Measurements from ENCODE around the gene CAMK1D.

Gene CAMK1D

GRCh38 chr10:12350925-12351324 is 1.6 kb downstream of the CAMK1D start:
- TF ChIP-seq PPARA (CRISPR knock-in tag; IDR thresholded peaks at IDR 0.05; ENCODE audit: borderline replicate concordance): no peak
- TF ChIP-seq ZFP30 (CRISPR knock-in tag; IDR thresholded peaks at IDR 0.05): no peak
- no peak for TF ChIP-seq SNAI2 (CRISPR knock-in tag; IDR thresholded peaks at IDR 0.05)
- no peak for TF ChIP-seq CSRNP3 (CRISPR knock-in tag; IDR thresholded peaks at IDR 0.05)
- no peak for TF ChIP-seq POU6F1 (CRISPR knock-in tag; IDR thresholded peaks at IDR 0.05; ENCODE audit: borderline replicate concordance, low read depth)
- no peak for TF ChIP-seq TCF4 (CRISPR knock-in tag; IDR thresholded peaks at IDR 0.05; ENCODE audit: borderline replicate concordance)
- TF ChIP-seq ZNF565 (CRISPR knock-in tag; conservative IDR thresholded peaks at IDR 0.05; ENCODE audit: low read depth): no peak
- no peak for TF ChIP-seq CSDC2 (CRISPR knock-in tag; IDR thresholded peaks at IDR 0.05)
- no peak for TF ChIP-seq ZFP3 (CRISPR knock-in tag; IDR thresholded peaks at IDR 0.05)
- no peak for TF ChIP-seq ZNF70 (CRISPR knock-in tag; IDR thresholded peaks at IDR 0.05)
- no peak for TF ChIP-seq ESRRG (CRISPR knock-in tag; IDR thresholded peaks at IDR 0.05)
- TF ChIP-seq TOX (CRISPR knock-in tag; IDR thresholded peaks at IDR 0.05; ENCODE audit: borderline replicate concordance): no peak
- TF ChIP-seq ARNTL (CRISPR knock-in tag; IDR thresholded peaks at IDR 0.05; ENCODE audit: borderline replicate concordance, low read depth): no peak
- TF ChIP-seq ZC3H10 (CRISPR knock-in tag; IDR thresholded peaks at IDR 0.05): no peak
- TF ChIP-seq GLIS3 (CRISPR knock-in tag; IDR thresholded peaks at IDR 0.05): no peak
- TF ChIP-seq ISL1 (CRISPR knock-in tag; IDR thresholded peaks at IDR 0.05): no peak
- no peak for TF ChIP-seq PATZ1 (CRISPR knock-in tag; IDR thresholded peaks at IDR 0.05; ENCODE audit: borderline replicate concordance)
- no peak for TF ChIP-seq CREB5 (CRISPR knock-in tag; IDR thresholded peaks at IDR 0.05; ENCODE audit: low read depth)

GRCh38 chr10:12351447-12351846 is 2.1 kb downstream of the CAMK1D start:
- TF ChIP-seq CSRNP3 (CRISPR knock-in tag; IDR thresholded peaks at IDR 0.05) (no peak), ZNF565 (CRISPR knock-in tag; conservative IDR thresholded peaks at IDR 0.05; ENCODE audit: low read depth) (no peak)
- no peak for ATAC-seq

More at GRCh38 chr10:12350925-12351324, 1.6 kb downstream of the CAMK1D start:
- no peak for ATAC-seq

- no peak for ATAC-seq
- TF ChIP-seq ZC3H10 (CRISPR knock-in tag; IDR thresholded peaks at IDR 0.05): no peak
- no peak for TF ChIP-seq ISL1 (CRISPR knock-in tag; IDR thresholded peaks at IDR 0.05)
- TF ChIP-seq ARNTL (CRISPR knock-in tag; IDR thresholded peaks at IDR 0.05; ENCODE audit: borderline replicate concordance, low read depth): no peak
- TF ChIP-seq TSHZ2 (CRISPR knock-in tag; IDR thresholded peaks at IDR 0.05): no peak
- TF ChIP-seq ZFP30 (CRISPR knock-in tag; IDR thresholded peaks at IDR 0.05): no peak
- no peak for TF ChIP-seq POU6F1 (CRISPR knock-in tag; IDR thresholded peaks at IDR 0.05; ENCODE audit: borderline replicate concordance, low read depth)
- TF ChIP-seq ZNF8 (CRISPR knock-in tag; IDR thresholded peaks at IDR 0.05): no peak
- no peak for TF ChIP-seq CREB5 (CRISPR knock-in tag; IDR thresholded peaks at IDR 0.05; ENCODE audit: low read depth)
These were observed 2.5 kb downstream of the CAMK1D start for GRCh38 chr10:12351889-12352288.

Measured in SK-N-SH treated with all-trans-retinoic acid at 6 μM for 48 hours (cell line).